Choroid plexus epithelial cell (primary cell): ENCODE measurements around the gene PTP4A2.

Experiments
- DNase-seq: peaks from one replicate; pipeline ENCODE4 v3.0.0-alpha.2; 2010; ENCODE audit warnings: low read depth
- H3K4me3 ChIP-seq: 2 replicates; pipeline ENCODE4 v1.5.1; 2011; ENCODE audit warnings: low read depth, mild to moderate bottlenecking, control low read depth, low read length, moderate library complexity
- TF ChIP-seq, protein P1 (sequence below): conservative IDR thresholded peaks from 2 replicates; pipeline ENCODE4 v1.5.1; 2011; ENCODE audit warnings: low read depth, mild to moderate bottlenecking, control low read depth, inconsistent platforms, low read length, moderate library complexity

The PTP4A2 gene

DNA sequence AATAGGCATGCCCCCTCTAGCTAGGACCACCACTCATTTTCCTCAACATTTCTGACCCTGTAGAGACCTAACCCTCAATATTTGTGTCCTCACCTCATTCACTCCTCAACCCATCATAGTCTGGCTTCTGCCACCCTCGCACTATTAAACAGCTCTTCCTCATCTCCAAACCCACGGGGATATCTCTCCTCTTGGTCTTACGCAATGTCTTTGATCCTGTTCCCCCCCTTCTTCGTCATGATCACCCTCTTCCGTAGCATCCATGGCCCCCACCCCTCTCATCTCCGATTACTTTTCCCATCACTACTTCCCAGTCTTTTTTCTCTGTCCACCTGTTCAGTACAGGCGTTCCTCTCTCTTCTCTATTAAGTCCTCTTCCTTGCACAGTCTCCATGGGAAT is 70.6 kb downstream of the PTP4A2 start:
- DNase-seq = no peak
- TF ChIP-seq, protein P1, sequence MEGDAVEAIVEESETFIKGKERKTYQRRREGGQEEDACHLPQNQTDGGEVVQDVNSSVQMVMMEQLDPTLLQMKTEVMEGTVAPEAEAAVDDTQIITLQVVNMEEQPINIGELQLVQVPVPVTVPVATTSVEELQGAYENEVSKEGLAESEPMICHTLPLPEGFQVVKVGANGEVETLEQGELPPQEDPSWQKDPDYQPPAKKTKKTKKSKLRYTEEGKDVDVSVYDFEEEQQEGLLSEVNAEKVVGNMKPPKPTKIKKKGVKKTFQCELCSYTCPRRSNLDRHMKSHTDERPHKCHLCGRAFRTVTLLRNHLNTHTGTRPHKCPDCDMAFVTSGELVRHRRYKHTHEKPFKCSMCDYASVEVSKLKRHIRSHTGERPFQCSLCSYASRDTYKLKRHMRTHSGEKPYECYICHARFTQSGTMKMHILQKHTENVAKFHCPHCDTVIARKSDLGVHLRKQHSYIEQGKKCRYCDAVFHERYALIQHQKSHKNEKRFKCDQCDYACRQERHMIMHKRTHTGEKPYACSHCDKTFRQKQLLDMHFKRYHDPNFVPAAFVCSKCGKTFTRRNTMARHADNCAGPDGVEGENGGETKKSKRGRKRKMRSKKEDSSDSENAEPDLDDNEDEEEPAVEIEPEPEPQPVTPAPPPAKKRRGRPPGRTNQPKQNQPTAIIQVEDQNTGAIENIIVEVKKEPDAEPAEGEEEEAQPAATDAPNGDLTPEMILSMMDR = no peak
- H3K4me3 ChIP-seq = no peak overlapping the region

- DNase-seq = no peak
- TF ChIP-seq, protein P1 = no peak
These were observed 71.6 kb downstream of the PTP4A2 start for GRCh38 chr1:31866450-31867032.

DNA sequence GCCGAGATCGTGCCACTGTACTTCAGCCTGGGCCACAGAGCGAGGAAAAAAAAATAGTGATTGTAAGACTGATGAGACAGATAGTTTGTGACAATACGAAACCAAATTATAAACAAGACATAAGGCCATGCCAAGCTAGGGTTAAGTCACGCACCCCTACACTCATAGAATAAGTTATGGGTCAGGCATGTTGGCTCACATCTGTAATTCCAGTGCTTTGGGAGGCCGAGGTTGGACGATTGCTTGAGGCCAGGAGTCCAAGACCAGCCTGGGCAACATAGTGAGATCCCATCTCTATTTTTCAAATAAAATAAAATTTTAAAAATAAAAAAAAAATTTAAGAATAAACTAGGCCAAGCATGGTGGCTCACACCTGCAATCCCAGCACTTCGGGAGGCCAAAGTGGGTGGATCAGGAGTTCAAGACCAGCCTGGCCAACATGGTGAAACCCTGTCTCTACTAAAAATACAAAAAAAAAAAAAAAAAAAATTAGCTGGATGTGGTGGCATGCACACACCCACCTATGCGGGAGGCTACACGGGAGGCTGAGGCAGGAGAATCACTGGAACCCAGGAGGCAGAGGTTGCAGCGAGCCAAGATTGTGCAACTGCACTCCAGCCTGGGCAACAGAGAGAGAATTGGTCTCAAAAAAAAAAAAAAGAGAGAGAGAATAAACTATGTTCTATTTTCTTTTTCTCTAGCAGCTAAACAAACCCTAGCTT is 72.3 kb downstream of the PTP4A2 start:
- DNase-seq = no peak
- TF ChIP-seq, protein P1 = no peak
- no peak overlapping the region for H3K4me3 ChIP-seq

More at GRCh38 chr1:31866450-31867032, 71.6 kb downstream of the PTP4A2 start:
- H3K4me3 ChIP-seq = no peak overlapping the region

DNA sequence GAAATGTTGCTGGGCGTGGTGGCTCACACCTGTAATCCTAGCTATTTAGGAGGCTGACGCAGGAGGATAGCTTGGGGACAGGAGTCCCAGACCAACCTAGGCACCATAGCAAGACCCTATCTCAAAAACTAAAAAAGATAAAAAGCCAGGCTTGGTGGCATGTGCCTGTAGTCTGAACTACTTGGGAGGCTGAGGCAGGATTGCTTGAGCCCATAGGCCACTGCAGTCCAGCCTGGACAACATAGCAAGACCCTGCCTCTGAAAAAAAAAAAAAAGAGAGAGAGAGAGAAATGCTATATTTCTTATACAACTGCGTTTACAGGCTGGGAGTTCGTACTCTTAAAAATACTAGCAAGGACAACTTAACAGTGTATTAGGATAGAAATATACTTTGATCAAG is 76.1 kb downstream of the PTP4A2 start:
- TF ChIP-seq, protein P1 = no peak

GRCh38 chr1:31861346-31861745 is 76.8 kb downstream of the PTP4A2 start:
- TF ChIP-seq, protein P1 = no peak

More for the DNA sequence above, 76.1 kb downstream of the PTP4A2 start:
- no peak for DNase-seq
- H3K4me3 ChIP-seq = no peak overlapping the region

GRCh38 chr1:31860581-31860980 is 77.6 kb downstream of the PTP4A2 start:
- DNase-seq = no peak
- H3K4me3 ChIP-seq = no peak overlapping the region
- TF ChIP-seq, protein P1 = no peak

More at GRCh38 chr1:31861346-31861745, 76.8 kb downstream of the PTP4A2 start:
- no peak overlapping the region for H3K4me3 ChIP-seq
- no peak for DNase-seq

GRCh38 chr1:31859719-31860118 is 78.4 kb downstream of the PTP4A2 start:
- TF ChIP-seq, protein P1 = no peak
- H3K4me3 ChIP-seq = no peak overlapping the region
- DNase-seq = no peak
